Stimulated activated CD8-positive, alpha-beta memory T cell treated with anti-CD3 and anti-CD28 coated beads, Interleukin-12 subunit alpha, Interleukin-12 subunit beta, amount 100 ng/mL, for 24 hours (primary cell): ENCODE measurements around the gene FHIT.
"Not testable (repeated sequence)": the region's sequence is repeated elsewhere in the genome, so short reads cannot be mapped to it uniquely, and the experiment has no call there.

ENCODE experiments used
- DNase-seq: peaks from one replicate; pipeline ENCODE4 v3.0.0-alpha.2; 2020; ENCODE audit errors: extremely low read depth

The FHIT gene

DNA sequence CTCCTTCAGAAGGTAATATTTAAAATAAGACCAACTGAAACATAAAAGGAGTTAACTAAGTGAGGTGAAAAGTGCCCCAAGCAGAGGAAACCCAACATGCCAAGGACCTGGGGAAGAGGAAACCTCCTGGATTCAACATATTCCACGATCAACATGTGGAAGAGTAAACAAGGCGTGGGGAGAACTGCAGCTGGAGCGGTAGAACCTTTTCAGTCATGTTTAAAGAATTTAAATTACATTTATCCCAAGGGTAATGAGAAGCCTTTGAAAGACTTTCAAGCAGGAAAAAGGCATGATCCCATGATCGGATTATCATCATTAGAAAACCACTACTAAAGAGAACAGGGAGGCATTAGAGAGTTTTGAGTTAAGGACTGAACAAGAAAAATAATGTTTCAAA is 330.7 kb downstream of the FHIT start:
- DNase-seq, result no peak

DNA sequence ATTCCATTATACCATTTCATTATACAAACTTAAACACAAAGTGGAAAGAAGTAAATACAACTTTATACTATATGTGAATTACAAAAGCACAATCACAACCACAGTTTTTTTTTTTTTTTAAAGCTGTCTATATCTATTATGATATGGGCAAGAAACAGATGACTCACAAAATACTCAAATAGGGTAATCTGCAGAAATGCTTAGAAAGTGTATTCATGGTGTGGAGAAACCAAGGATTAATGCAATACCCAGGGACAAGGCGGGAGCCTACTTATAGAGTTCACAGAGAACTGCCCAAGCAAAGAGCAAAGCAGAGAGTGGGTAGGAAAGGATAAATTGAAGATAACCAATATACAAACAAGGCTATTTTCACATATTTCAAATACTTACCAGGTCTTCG is 332.0 kb downstream of the FHIT start:
- DNase-seq, result no peak

DNA sequence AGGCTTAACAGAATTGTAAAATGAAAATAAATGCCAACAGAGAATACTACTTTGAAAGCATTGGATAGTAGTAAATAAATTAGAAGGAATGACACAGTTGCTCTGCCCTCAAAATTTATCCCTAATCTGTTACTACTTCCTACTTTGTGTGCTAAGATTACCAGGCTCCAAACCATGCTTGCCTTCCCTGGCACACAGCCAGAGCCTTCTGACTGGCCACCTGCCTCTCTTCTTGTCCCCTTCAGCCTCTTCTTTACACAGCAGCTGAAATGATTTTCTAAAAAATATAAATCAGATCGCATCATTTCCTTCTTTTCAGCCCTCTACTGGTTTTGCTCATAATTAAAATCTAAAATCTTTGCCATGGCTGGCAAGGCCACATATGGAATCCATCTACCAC is 334.1 kb downstream of the FHIT start:
- no peak for DNase-seq

DNA sequence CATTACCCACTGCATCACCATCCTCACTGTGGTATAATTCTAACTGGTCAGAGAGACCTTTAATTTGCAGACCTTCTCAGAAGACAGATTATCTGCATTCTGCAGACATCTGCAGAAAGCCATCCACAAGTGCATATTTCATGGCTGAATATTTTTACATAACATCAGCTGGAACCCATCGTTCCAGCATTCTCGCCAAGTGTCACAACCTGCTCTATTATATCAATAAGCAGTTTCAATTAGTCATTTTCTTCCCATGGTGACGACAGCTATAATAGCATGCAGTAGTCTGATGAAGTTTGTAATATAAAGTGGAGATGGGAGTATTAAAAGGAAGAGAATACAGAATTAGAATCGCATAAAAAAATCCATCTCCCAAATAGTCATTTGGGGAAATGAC is 334.7 kb downstream of the FHIT start:
- DNase-seq, result no peak

DNA sequence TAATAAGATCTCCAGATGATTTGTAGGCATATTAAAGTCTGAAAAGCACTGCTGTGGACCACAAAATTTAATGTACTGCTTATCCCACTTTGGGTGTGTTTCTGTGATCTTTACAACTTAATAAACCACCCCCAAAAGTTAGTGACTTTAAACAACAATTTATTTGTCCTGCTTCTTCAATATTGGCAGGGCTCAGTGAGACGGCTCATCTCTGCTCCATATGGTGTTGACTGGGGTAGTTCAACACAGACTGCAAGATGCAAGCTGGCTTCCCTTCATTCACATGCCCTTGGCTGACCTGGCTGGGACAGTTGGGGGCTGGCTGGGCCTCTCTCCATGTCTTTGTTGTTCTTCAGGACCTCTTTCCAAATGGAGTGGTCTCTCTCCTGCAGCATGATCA is 337.8 kb downstream of the FHIT start:
- DNase-seq, result no peak

DNA sequence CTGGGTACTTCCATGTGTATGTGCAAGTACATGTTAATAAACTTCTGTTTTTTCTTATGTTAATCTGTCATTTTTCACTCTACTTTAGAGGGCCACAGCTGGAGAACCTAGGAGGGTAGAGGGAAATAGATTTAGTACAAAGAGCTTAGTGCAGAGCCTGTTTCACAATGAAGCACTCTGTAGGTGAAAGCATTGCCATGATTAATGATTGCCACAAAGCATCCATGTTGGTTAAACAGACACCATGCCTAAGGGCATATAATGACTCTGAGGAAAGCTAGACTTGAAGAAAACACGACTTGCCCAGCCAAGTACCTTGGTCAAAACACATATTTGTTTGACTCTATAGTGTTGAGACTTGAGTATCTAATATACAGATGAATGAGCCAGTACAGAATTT is 338.4 kb downstream of the FHIT start:
- no peak for DNase-seq

DNA sequence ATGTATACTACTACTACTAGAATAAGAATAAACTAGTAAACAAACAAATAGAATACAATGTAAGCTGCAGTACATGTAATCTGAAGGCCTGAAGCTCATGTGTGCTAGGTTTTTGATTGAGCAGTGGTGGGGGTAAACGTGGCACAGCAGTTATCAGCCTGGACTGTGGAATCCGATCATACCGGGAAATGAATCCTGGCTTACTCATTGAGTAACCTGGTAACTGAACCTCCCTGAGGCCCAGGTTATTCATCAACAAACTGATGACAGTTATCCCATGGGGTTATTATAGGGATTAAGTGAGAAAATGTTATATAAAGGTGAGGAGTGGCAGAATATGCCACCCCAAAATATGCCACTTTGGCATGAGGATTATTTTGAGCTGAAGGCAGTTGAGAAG is 339.1 kb downstream of the FHIT start:
- no peak for DNase-seq

DNA sequence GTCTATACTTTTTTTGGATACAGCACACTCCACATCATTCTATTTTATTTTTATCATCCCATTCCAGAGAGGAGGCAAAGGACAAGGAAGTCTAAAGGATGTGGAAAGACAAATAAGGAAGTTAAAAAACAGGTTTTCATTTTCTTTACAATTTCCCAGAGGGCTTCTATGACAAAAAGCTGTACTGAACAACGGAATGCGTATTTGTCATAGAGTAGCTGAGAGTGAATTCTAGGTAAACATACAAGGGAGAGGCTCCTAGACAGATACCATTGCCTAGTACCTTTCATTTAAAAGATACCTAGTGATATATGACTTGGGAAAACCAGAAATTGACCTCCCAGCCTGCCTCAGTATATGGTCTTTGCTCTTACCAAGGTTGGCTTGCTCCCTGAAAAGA is 341.7 kb downstream of the FHIT start:
- DNase-seq, result no peak

DNA sequence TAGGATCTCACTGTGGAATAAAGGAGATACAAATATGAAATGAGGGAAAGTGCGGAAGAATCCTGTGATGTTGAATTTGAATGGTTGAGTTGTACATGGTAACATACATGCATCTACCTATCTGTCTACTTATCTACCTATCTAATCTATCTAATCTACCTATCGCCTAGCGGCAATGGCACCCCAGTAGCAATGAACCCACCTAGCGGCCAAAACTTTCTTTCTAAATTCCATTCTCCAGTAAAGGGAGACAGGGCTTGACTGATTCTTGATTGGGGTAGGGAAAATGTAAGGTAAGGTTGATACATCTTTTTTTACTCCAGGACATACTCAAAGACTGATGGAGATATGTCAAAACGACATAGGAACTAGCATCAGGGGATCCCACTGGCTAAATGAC is 345.0 kb downstream of the FHIT start:
- no peak for DNase-seq

DNA sequence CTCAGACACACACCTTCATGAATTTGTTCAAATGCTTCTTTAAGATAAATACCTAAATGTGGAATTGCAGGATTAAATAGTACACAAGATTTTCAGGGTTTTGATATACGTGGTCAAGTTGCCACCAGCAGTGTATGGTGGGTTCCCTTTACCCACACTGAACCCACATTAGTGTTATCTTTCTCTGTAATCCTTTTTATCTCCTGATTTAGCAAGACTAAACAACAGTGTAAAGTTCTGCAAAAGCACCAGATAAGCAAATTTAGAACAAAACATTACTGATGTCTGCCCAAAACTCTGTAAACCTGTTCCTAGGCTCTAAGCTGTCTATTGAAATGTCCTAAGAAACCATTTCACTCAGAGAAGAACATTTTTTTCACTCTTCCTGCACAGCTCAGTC is 352.9 kb downstream of the FHIT start:
- no peak for DNase-seq

DNA sequence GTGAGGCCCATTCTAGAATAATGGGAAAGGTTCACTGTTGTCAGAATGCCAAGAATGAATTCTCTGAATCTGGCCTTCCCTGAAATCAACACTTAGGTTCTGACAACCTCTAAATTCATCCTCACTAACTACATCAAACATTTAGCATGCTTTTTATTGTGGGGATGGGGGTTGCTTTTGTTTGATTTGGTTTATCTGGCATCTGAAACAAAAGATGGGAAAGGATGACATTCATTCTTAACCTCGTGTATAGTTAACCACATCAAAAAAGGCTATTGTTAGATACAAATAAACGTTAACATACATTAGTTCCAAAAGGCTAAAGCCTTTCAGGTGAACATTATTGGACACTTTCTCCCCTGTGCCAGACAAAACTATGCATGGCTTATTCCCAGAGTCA is 357.3 kb downstream of the FHIT start:
- no peak for DNase-seq

DNA sequence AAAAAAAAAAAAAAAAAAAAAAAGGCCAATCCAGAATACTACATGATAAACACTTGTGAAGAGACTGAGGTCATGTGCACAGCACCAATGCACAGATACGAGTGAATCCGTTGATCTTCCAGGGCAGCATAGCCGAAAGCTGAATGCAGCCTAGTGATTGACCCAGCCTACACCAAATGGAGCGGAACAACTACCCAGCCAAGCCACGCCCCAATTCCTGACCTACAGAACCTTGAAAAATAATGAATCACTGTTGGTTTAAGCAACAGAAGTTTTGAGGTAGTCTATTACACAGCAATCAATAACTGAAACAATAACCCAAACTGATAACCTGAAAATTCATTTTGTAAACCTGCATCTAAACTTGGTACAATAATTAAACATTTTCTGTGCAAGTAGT is 361.0 kb downstream of the FHIT start:
- no peak for DNase-seq

DNA sequence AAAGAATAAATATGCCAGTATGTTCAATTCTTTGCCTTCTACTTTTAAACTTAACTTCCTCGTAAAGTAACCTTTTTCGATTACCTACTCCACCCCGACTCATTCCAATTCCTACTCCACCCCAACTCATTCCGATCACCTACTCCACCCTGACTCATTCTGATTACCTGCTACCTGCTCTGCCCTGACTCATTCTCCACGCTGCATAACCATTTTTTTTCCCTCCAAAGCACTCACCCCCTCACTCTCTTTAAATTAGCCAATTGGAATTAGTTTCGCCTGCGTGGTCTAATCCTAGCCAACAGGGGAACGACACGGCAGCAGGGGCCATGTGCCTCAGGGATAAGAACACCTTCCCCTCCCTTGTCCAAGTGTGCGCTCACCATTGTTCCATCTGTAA is 362.3 kb downstream of the FHIT start:
- DNase-seq, result not testable (repeated sequence)

DNA sequence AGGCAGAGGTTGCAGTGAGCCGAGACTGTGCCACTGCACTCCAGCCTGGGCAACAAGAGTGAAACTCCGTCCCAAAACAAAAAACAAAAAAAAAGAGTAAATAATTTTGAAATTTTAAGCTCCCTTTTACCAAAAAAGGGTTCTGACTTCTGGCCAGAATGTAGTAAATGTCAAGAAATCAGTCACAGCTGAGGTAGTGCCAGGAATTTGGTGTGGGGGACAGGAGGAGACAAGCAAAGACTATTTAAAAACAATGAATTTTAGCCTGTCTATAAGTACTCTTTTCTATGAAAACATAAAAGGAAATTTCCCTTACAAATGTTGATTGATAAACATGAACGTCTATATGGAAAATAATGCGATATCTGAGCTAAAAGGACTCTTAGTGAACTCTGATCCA is 363.7 kb downstream of the FHIT start:
- no peak for DNase-seq

DNA sequence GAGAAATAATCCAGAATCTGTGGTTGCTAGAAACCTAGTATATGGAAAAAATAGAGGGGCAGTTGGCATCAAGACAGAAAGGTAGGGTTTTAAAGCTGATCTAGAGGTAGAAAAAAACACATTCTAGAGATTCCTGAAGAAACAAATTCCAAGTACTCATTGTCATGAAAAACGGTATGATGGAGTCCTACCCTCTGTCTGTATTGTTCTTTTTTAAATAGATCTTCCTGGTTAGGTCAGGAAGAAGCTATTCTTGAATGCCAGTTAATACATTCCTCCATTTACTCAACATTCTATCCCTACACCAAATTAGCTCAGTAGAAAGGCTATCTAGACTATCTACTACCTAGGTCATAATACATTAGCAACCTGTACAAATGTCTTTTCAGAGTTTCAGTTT is 364.7 kb downstream of the FHIT start:
- DNase-seq, result no peak

DNA sequence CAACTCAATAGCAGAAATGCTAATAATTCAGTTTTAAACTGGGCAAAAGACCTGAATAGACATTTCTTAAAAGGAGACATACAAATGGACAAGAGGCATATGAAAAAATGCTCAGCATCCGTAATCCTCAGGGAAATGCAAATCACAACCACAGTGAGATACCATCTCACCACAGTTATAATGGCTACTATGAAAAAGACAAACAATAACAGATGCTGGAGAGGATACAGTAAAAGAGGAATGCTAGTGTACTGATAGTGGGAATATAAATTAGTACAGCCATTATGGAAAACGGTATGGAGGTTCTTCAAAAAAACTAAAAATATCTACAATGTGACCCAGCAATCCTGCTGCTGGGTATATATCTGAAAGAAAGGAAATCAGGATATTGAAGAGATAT is 367.2 kb downstream of the FHIT start:
- no peak for DNase-seq

DNA sequence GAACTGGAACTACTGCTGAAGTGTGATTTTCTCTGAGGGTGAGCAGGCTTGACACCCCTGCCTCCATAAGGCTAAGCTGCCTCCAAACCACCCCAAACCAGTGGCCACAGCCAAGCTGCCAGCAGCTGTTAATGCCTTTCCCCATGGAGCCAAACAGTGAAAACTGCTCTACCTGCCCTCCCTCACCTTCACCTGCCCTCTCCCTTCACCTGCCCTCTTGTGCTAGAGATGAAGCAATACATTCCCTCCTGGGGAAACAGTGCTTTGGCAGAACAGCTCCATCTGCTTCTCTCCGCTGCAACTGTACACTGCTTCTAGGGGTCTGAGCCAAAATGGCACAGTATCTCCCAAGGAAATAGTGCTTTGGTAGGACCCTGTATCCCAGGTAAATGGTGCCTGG is 374.1 kb downstream of the FHIT start:
- no peak for DNase-seq

DNA sequence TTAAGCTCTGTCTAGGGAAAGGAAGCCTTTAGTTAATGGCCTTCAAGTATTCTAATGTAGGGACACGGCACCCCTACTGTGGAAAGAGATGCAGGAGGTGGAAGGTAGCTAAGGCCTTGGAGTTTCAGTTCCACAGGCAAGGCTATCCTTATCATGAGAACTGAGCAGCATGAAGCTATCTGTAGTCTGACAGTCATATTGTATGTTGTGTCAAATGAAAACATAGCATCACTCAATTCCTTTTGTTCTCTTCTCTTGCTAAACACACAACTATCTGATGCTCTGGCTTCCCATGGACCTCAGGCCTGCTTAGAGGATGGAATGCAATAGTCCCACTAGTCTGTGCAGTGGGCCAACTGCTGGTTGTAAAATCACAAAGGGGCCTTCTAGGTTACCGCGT is 380.9 kb downstream of the FHIT start:
- DNase-seq, result no peak

DNA sequence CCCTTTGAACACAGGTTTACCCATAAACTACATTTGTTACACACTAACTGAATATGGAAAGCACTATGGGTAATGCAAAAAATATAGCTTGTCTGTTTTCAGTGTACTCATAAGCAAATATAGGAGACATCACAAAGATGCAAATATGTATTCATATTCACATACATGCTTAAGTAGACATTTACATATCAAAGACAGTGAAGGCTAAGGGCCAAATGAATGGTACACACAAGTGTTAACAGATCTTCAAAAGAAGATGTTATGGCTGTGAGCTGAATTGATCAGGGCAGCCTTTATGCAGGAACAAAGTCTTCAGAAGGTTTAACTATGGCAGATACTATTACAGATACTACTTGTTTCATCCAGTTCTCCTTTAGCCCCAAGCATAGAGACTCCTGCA is 384.1 kb downstream of the FHIT start:
- DNase-seq, result no peak

DNA sequence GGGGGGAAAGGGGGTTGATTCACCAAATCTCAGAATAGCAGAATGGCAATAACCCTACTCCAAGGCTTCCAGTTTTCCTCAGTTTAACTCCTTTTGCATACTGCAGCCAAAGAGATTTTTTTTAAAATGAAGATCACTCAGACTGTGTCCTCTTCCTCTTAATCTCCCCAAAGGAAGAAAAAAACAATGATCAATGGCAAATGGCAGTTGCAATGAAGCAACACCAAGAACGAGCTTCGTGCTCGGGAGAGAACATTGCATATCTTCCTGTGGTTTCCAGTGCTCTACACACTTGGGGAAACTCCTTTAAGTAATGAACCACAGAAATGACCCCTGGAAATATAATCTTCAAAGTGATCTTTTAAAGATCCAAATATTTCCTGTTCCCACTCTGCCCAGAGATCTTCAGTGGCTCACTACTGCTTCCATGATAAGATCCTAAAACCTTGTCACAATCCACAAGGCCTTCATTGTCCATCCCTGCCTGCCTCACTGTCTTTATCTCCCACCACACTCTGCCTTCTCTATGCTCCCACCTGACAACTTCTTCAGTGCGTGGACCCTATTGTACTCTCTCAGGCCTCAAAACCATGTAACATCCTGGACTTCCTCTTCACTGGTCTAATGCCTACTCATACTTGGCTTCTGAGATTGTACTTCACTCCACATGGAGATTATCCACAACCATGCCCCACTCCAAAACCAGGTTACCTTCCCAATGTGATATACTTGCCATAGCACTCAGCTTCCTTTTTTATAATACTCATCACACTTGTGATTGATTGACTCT is 394.8 kb downstream of the FHIT start:
- no peak for DNase-seq

DNA sequence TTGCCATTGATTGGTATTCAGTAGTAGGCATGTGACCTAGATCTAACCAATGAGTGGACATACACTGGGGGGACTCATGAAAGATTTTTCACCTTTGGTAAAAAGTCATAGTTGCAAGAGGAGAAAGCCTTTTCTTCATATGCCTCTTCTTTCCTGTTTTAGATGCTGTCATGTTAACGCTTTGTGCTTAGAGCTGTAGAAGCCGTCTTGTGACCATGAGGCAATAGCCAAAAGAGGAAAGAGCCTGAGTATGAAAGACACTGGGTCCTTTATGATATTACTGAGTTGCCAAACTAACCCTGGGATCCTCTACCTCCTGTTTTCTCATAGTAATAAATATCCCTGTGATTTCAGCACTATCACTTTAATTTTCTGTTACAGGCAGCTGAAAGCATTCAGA is 396.0 kb downstream of the FHIT start:
- no peak for DNase-seq

DNA sequence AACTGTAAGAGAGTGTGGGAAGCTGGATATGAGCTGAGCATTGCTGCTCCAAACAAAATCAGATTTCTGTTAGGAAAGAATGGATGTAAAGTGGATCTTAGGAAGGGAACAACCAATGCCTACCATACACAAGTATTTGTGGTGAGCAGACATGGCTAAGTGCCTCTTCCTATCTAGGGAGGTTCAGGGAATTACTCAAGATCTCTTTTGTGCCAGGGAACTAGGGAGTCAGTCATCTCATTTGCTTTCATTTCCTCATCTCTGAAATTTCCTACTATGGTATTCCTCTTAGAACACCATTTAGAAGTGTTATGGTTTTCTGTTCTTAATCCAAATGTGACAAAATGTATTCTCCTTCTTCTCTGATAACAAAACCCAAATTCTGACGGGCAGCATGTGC is 396.5 kb downstream of the FHIT start:
- DNase-seq, result no peak

DNA sequence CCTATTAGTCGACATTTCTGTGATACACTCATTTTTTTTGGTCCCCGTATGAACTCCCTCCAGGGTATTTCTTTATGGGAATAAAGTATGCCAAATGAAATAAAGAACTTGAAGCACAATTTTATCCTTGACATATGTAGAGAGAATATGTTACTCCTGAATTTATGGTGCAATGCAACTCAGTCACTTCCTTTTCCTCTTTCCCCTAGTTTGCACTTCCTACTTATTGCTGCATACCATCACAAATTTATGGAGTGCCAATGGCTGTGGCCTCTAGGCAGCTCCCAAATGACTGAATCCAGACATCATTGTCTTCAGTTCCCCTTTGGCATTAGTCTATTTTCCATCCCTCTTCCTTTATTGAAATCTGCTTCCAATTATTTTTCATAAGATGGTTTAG is 403.5 kb downstream of the FHIT start:
- no peak for DNase-seq

DNA sequence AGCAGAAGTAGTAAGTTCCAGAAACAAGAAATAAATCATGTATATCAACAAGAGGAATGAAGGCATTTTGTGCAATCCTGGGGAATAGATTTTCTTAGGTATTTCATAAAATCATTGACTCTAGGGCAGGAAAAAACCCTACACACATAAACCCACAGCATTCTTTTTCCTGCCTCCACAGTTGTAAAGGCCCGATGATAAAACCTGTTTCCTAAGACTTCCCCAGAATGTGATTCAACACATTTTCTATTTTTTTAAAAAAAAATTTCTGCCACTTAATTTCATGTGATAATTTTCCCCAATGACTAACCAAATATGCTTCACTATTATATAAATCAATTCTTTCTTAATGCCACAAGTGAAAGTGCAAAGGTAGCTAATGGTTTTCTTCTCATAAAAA is 407.0 kb downstream of the FHIT start:
- DNase-seq, result no peak
